ENCODE results near the gene TP53I13. TPM values are rescaled to one million over a fixed set of nuclear protein-coding genes. Genes with fewer than 3 reads are reported as not detected.

The TP53I13 gene
- total and polyA plus RNA-seq, 2 of the 13 experiments (the other 11 are each of a cell fraction or from before 2014, with no cell fraction given) = 16.9 to 25.7 TPM

GRCh38 chr17:29591737-29592608, 23.5 kb downstream of the TP53I13 start (continued):
- TF ChIP-seq FOXP4 (CRISPR knock-in tag; IDR thresholded peaks at IDR 0.05) (peak; percentile 36; the same call in 1 of the 2 replicates), ZEB1 (IDR thresholded peaks at IDR 0.05; ENCODE audit: insufficient replicate concordance, low read depth) (no peak), ZNF713 (CRISPR knock-in tag; IDR thresholded peaks at IDR 0.05) (no peak), CREM (IDR thresholded peaks at IDR 0.05) (no peak; the same call in 1 of the 2 replicates), CREM (CRISPR knock-in tag; IDR thresholded peaks at IDR 0.05) (no peak), ELK4 (CRISPR knock-in tag; IDR thresholded peaks at IDR 0.05; ENCODE audit: borderline replicate concordance) (no peak), JUNB (CRISPR knock-in tag; IDR thresholded peaks at IDR 0.05; ENCODE audit: borderline replicate concordance) (no peak), ZBTB46 (CRISPR knock-in tag; IDR thresholded peaks at IDR 0.05; ENCODE audit: borderline replicate concordance) (no peak), DMAP1 (CRISPR knock-in tag; IDR thresholded peaks at IDR 0.05) (peak; percentile 62), STAG1 (CRISPR knock-in tag; IDR thresholded peaks at IDR 0.05) (peak; percentile 90), ZNF652 (CRISPR knock-in tag; IDR thresholded peaks at IDR 0.05; ENCODE audit: borderline replicate concordance, low read depth) (no peak), MTA1 (CRISPR knock-in tag; IDR thresholded peaks at IDR 0.05; ENCODE audit: borderline replicate concordance) (peak; percentile 66; the same call in 1 of the 2 replicates), SETDB1 (CRISPR knock-in tag; IDR thresholded peaks at IDR 0.05; ENCODE audit: borderline replicate concordance) (no peak), ZBTB42 (CRISPR knock-in tag; IDR thresholded peaks at IDR 0.05) (no peak), JUND (CRISPR knock-in tag; IDR thresholded peaks at IDR 0.05) (no peak), TFE3 (CRISPR knock-in tag; IDR thresholded peaks at IDR 0.05) (no peak), ZBTB3 (CRISPR knock-in tag; IDR thresholded peaks at IDR 0.05; ENCODE audit: borderline replicate concordance, low read depth) (no peak), ZNF382 (CRISPR knock-in tag; IDR thresholded peaks at IDR 0.05; ENCODE audit: borderline replicate concordance) (no peak), ATF3 (CRISPR knock-in tag; IDR thresholded peaks at IDR 0.05) (no peak), TMF1 (CRISPR knock-in tag; IDR thresholded peaks at IDR 0.05; ENCODE audit: low read depth) (no peak), ZNF235 (CRISPR knock-in tag; IDR thresholded peaks at IDR 0.05; ENCODE audit: borderline replicate concordance) (no peak; the same call in 1 of the 2 replicates), THYN1 (CRISPR knock-in tag; IDR thresholded peaks at IDR 0.05; ENCODE audit: borderline replicate concordance, low read depth) (no peak), PHF5A (CRISPR knock-in tag; IDR thresholded peaks at IDR 0.05; ENCODE audit: low read depth, unreplicated experiment) (no peak)

Measured in HepG2 (cell line).